ENCODE data around the gene PGM1. TPM values are rescaled to one million over a fixed set of nuclear protein-coding genes. Genes with fewer than 3 reads are reported as not detected.

PGM1 gene
- total and polyA plus RNA-seq, 2 of the 13 experiments (the other 11 are each of a cell fraction or from before 2014, with no cell fraction given) = 51.6 to 105 TPM

DNA sequence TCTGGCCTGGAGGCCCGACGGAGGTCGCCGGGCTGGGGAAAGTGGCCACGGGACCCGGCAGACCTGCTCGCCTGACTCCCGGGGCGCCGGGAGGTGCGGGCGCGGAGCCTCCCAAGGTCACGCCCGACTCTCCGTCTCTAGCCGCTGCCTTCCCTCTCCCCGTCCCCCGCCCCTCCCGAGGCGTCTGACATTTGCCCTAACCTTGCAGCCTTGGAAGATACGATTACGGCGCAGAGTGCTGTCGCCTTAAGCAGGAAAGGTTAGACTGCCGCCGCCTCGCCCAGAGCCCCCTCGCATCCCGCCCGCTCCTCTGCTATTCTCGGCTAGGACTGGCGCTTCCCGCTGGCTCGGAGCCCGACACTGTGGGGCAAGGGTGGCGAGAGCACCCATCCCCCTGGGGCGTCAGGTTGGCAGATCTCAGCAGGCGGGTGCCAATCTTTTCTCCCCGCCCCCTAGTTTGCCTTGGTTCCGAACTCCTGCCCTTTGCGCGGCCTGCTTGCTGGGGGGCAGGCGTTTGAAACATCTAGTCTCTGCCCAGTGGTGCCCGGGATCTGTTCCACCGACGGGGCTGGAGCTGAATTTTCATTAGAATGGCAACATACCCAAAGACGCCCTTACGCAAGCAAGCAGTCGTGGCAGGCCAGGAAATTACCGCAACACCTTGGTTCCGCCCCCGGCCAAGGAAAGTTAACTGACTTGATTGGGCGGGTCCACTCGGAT, 835 bp downstream of the PGM1 start (continued):
- TF ChIP-seq, protein P1, sequence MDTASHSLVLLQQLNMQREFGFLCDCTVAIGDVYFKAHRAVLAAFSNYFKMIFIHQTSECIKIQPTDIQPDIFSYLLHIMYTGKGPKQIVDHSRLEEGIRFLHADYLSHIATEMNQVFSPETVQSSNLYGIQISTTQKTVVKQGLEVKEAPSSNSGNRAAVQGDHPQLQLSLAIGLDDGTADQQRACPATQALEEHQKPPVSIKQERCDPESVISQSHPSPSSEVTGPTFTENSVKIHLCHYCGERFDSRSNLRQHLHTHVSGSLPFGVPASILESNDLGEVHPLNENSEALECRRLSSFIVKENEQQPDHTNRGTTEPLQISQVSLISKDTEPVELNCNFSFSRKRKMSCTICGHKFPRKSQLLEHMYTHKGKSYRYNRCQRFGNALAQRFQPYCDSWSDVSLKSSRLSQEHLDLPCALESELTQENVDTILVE (CRISPR knock-in tag; IDR thresholded peaks at IDR 0.05) = no peak
- no peak for TF ChIP-seq ZNF20 (CRISPR knock-in tag; IDR thresholded peaks at IDR 0.05)
- no peak for TF ChIP-seq SKIL (CRISPR knock-in tag; IDR thresholded peaks at IDR 0.05; ENCODE audit: borderline replicate concordance)
- no peak for TF ChIP-seq NAIF1 (CRISPR knock-in tag; IDR thresholded peaks at IDR 0.05; ENCODE audit: borderline replicate concordance)
- TF ChIP-seq ZC3H4 (CRISPR knock-in tag; IDR thresholded peaks at IDR 0.05; ENCODE audit: borderline replicate concordance) = no peak
- no peak; the same call in 1 of the 2 replicates for TF ChIP-seq PPARG (CRISPR knock-in tag; conservative IDR thresholded peaks at IDR 0.05)
- TF ChIP-seq ZNF264 (CRISPR knock-in tag; IDR thresholded peaks at IDR 0.05) = no peak
- TF ChIP-seq ZFP36 (IDR thresholded peaks at IDR 0.05; ENCODE audit: borderline replicate concordance, low read depth, low read length, partially characterized antibody) = no peak
- TF ChIP-seq, protein P2, sequence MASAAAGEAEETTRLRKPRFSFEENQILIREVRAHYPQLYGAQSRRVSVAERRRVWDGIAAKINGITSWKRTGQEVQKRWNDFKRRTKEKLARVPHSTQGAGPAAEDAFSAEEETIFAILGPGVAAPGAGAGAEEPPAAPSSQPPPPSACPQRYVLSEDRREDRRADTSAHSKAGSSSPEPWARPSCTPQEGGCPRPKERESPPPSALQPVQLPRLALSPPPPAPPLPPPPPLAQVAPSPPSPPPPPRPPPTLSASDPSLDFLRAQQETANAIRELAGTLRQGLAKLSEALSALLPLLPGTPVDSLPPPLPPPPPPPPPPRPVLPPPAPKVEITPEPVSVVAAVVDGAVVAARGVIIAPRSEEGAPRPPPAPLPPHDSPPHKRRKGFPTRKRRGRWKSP (CRISPR knock-in tag; IDR thresholded peaks at IDR 0.05) = no peak
- TF ChIP-seq ZNF782 (CRISPR knock-in tag; IDR thresholded peaks at IDR 0.05; ENCODE audit: borderline replicate concordance) = no peak
- TF ChIP-seq ZBTB4 (CRISPR knock-in tag; IDR thresholded peaks at IDR 0.05; ENCODE audit: borderline replicate concordance) = no peak
- peak; percentile 72 for TF ChIP-seq PHF8 (CRISPR knock-in tag; IDR thresholded peaks at IDR 0.05)
- no peak for TF ChIP-seq ZEB1 (IDR thresholded peaks at IDR 0.05; ENCODE audit: insufficient replicate concordance, low read depth)
- TF ChIP-seq ZNF3 (CRISPR knock-in tag; IDR thresholded peaks at IDR 0.05) = no peak
- no peak for TF ChIP-seq HNRNPLL (IDR thresholded peaks at IDR 0.05; ENCODE audit: low read depth, low read length, poor library complexity, severe bottlenecking)
- TF ChIP-seq KDM2A (CRISPR knock-in tag; IDR thresholded peaks at IDR 0.05; ENCODE audit: borderline replicate concordance, low read depth) = no peak; the same call in none of the 2 replicates
- no peak for TF ChIP-seq ZNF10 (CRISPR knock-in tag; IDR thresholded peaks at IDR 0.05; ENCODE audit: borderline replicate concordance, low read depth)
- peak; percentile 41; the same call in 1 of the 2 replicates for TF ChIP-seq TBX2 (CRISPR knock-in tag; IDR thresholded peaks at IDR 0.05; ENCODE audit: borderline replicate concordance)
- TF ChIP-seq YY1 (IDR thresholded peaks at IDR 0.05; ENCODE audit: insufficient read depth, insufficient replicate concordance, low read depth, low read length) = no peak
- peak; percentile 11; the same call in 1 of the 2 replicates for TF ChIP-seq YEATS4 (CRISPR knock-in tag; IDR thresholded peaks at IDR 0.05; ENCODE audit: borderline replicate concordance)
- no peak for TF ChIP-seq ZSCAN22 (CRISPR knock-in tag; IDR thresholded peaks at IDR 0.05)
- TF ChIP-seq ZNF253 (CRISPR knock-in tag; IDR thresholded peaks at IDR 0.05; ENCODE audit: borderline replicate concordance) = no peak

Data from HepG2 (cell line).